T-helper 22 cell (primary cell): Measurements from ENCODE around the gene MICAL3.
"Not testable (repeated sequence)": the region's sequence is repeated elsewhere in the genome, so short reads cannot be mapped to it uniquely, and the experiment has no call there.

Experiments
- DNase-seq: peaks from one replicate; pipeline ENCODE4 v3.0.0-alpha.2; 2020; ENCODE audit warnings: low read depth

MICAL3 gene

GRCh38 chr22:17778412-17778976, 245.9 kb downstream of the MICAL3 start:
- no peak for DNase-seq

GRCh38 chr22:17777717-17778044, 246.7 kb downstream of the MICAL3 start:
- DNase-seq, result no peak

- peak; percentile 50 for DNase-seq
Measured at GRCh38 chr22:17777005-17777716, 247.2 kb downstream of the MICAL3 start.

- no peak for DNase-seq
Measured at GRCh38 chr22:17775781-17776465, 248.4 kb downstream of the MICAL3 start.

- DNase-seq, result no peak
Measured at GRCh38 chr22:17774926-17775685, 249.3 kb downstream of the MICAL3 start.

GRCh38 chr22:17774206-17774925, 250.0 kb downstream of the MICAL3 start, which contains the start of gene BID:
Gene BID (minus strand): TSS chr22:17774469. CDS start chr22:17750116, 24,353 bp downstream.
- peak; percentile 34 for DNase-seq

- peak; percentile 49 for DNase-seq
Measured at GRCh38 chr22:17773606-17774205, 250.7 kb downstream of the MICAL3 start.

GRCh38 chr22:17772958-17773605, 251.3 kb downstream of the MICAL3 start:
- DNase-seq, result no peak

GRCh38 chr22:17772249-17772957, 252.0 kb downstream of the MICAL3 start:
- DNase-seq, result no peak

GRCh38 chr22:17770180-17771077, 253.9 kb downstream of the MICAL3 start:
- DNase-seq, result no peak

- DNase-seq, result no peak
Measured at GRCh38 chr22:17769716-17770082, 254.7 kb downstream of the MICAL3 start.

- DNase-seq, result no peak
Measured at GRCh38 chr22:17769013-17769715, 255.2 kb downstream of the MICAL3 start.

- DNase-seq, result peak; percentile 29
Measured at GRCh38 chr22:17767233-17768065, 256.9 kb downstream of the MICAL3 start.

- DNase-seq, result not testable (repeated sequence)
Measured at GRCh38 chr22:17764852-17765251, 259.5 kb downstream of the MICAL3 start.

GRCh38 chr22:17764036-17764435, 260.3 kb downstream of the MICAL3 start:
- no peak for DNase-seq

GRCh38 chr22:17763442-17763841, 260.9 kb downstream of the MICAL3 start:
- DNase-seq, result not testable (repeated sequence)

GRCh38 chr22:17761138-17761488, 263.2 kb downstream of the MICAL3 start:
- DNase-seq, result no peak
